Thyroid gland (tissue), 4 donors: ENCODE data around the gene MYO18A.

Source experiments
- POLR2A ChIP-seq, 2 donors: fragments of 450-650 bp; IDR thresholded peaks; one replicate each; pipeline ENCODE4 v1.6.1; 2017; ENCODE audit warnings: antibody characterized with exemption in 2 of 2, mild to moderate bottlenecking in 2 of 2, moderate library complexity in 1 of 2
- TF ChIP-seq, protein P1 (sequence below), 6 experiments: fragments of 200-600 bp in 3 of 6; fragments of 450-650 bp in 3 of 6; sonication (generic) in 3 of 6; IDR thresholded peaks; one replicate each; pipeline ENCODE4 v1.5.1; 2016 to 2019; ENCODE audit warnings: antibody characterized with exemption in 6 of 6, mild to moderate bottlenecking in 2 of 6, inconsistent platforms in 1 of 6, moderate library complexity in 1 of 6

GRCh38 chr17:29031488-29031887 lies 148.7 kb downstream of the MYO18A start:
- TF ChIP-seq, protein P1, sequence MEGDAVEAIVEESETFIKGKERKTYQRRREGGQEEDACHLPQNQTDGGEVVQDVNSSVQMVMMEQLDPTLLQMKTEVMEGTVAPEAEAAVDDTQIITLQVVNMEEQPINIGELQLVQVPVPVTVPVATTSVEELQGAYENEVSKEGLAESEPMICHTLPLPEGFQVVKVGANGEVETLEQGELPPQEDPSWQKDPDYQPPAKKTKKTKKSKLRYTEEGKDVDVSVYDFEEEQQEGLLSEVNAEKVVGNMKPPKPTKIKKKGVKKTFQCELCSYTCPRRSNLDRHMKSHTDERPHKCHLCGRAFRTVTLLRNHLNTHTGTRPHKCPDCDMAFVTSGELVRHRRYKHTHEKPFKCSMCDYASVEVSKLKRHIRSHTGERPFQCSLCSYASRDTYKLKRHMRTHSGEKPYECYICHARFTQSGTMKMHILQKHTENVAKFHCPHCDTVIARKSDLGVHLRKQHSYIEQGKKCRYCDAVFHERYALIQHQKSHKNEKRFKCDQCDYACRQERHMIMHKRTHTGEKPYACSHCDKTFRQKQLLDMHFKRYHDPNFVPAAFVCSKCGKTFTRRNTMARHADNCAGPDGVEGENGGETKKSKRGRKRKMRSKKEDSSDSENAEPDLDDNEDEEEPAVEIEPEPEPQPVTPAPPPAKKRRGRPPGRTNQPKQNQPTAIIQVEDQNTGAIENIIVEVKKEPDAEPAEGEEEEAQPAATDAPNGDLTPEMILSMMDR (IDR thresholded peaks at IDR 0.05), result no peak
- no peak for TF ChIP-seq POLR2A (IDR thresholded peaks at IDR 0.05)
